ENCODE data around the gene KLK15.

KLK15 gene

GRCh38 chr19:50843701-50844221, 10.4 kb upstream of the KLK15 start:
- DNase-seq (ENCODE audit: low read depth in 2 of 2), result no peak

GRCh38 chr19:50843205-50843604, 9.8 kb upstream of the KLK15 start:
- no peak for DNase-seq (ENCODE audit: low read depth in 2 of 2)

GRCh38 chr19:50842130-50842529, 8.8 kb upstream of the KLK15 start:
- no peak for DNase-seq (ENCODE audit: low read depth in 2 of 2)

GRCh38 chr19:50839712-50840655, 6.6 kb upstream of the KLK15 start:
- no peak for DNase-seq (ENCODE audit: low read depth in 2 of 2)

GRCh38 chr19:50838239-50838638, 4.9 kb upstream of the KLK15 start:
- no peak for DNase-seq (ENCODE audit: low read depth in 2 of 2)

- no peak for DNase-seq (ENCODE audit: low read depth in 2 of 2)
Observed at GRCh38 chr19:50837300-50837699, 3.9 kb upstream of the KLK15 start.

- no peak for DNase-seq (ENCODE audit: low read depth in 2 of 2)
Observed at GRCh38 chr19:50836543-50837195, 3.3 kb upstream of the KLK15 start.

- DNase-seq (ENCODE audit: low read depth in 2 of 2), result peak in 1 of 2 experiments; percentile 72
Observed at GRCh38 chr19:50835785-50836542, 2.6 kb upstream of the KLK15 start.

GRCh38 chr19:50835103-50835784, 1.9 kb upstream of the KLK15 start:
- no peak for DNase-seq (ENCODE audit: low read depth in 2 of 2)

GRCh38 chr19:50833802-50834167, 411 bp upstream of the KLK15 start:
- DNase-seq (ENCODE audit: low read depth in 2 of 2), result no peak

- DNase-seq (ENCODE audit: low read depth in 2 of 2), result no peak
Observed at GRCh38 chr19:50832666-50833065, 708 bp downstream of the KLK15 start.

GRCh38 chr19:50831026-50831396, 2.4 kb downstream of the KLK15 start:
- no peak for DNase-seq (ENCODE audit: low read depth in 2 of 2)

- no peak for DNase-seq (ENCODE audit: low read depth in 2 of 2)
Observed at GRCh38 chr19:50830266-50831025, 2.9 kb downstream of the KLK15 start.

GRCh38 chr19:50829801-50830200, 3.6 kb downstream of the KLK15 start:
- DNase-seq (ENCODE audit: low read depth in 2 of 2), result no peak

- DNase-seq (ENCODE audit: low read depth in 2 of 2), result no peak
Observed at GRCh38 chr19:50827476-50827875, 5.9 kb downstream of the KLK15 start.

- DNase-seq (ENCODE audit: low read depth in 2 of 2), result no peak
Observed at GRCh38 chr19:50826492-50827240, 6.7 kb downstream of the KLK15 start.

- DNase-seq (ENCODE audit: low read depth in 2 of 2), result no peak
Observed at GRCh38 chr19:50823389-50824042, 9.9 kb downstream of the KLK15 start, which contains the start of gene KLK1. KLK1 (minus strand) TSS chr19:50823787; CDS start chr19:50823748, 39 bp downstream.

GRCh38 chr19:50822661-50823208, 10.6 kb downstream of the KLK15 start:
- DNase-seq (ENCODE audit: low read depth in 2 of 2), result no peak

GRCh38 chr19:50821622-50822021, 11.8 kb downstream of the KLK15 start:
- DNase-seq (ENCODE audit: low read depth in 2 of 2), result no peak
